ENCODE results near the gene ADPRM. TPM values are rescaled to one million over a fixed set of nuclear protein-coding genes. Genes with fewer than 3 reads are reported as not detected.

ADPRM gene
- total RNA-seq, 1 donor from 2014 or later: 9.2 TPM

DNA sequence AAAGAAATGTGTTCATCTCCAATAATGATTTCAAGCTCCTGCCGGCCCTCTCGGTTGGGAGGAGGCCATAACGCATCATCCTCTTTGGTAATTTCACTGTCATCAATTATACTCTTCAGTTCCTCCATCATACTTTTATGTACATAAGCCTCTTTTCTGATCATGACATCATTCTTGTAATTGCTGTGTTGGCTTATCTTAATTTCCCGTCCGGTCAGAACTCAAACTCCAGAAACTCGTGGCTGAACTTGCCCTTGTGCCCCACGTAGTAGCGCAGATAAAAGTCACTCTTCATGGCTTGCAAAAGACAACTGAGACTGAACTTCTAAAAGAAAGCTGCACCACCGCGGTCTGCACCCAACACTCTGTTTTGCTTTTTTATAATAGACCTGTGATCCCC lies 18.8 kb downstream of the ADPRM start:
- Mint-ChIP-seq H3K4me1 (ENCODE audit: low read depth) (peaks cover 9% of the 10 kb centered on the region), H3K27me3 (no peaks in the 10 kb centered on the region), H3K36me3 (ENCODE audit: insufficient read depth) (peaks cover 2% of the 10 kb centered on the region), H3K27ac (no peak overlapping the region), H3K9me3 (ENCODE audit: low read depth) (no peaks in the 10 kb centered on the region), H3K4me3 (ENCODE audit: low read depth) (no peak overlapping the region)
- no peak for TF ChIP-seq CTCF (IDR thresholded peaks at IDR 0.05; ENCODE audit: unreplicated experiment)
- DNase-seq (ENCODE audit: low spot score, unreplicated experiment): no peak

DNA sequence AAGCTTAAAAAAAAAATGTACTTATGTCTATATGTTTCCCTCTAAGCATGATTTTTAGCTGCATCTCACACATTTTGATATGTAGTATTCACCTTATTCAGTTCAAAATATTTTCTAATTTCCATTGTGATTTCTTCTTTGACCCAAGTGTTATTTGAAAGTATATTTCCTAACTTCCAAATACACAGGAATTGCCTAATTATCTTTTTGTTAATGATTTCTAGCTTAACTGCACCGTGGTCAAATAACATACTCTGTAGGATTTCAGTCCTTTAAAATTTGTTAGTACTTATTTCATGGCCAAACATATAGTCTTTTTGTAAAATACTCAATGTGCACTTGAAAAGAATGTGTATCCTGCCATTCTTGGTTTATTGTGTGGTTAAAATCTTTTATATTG lies 21.2 kb downstream of the ADPRM start:
- Mint-ChIP-seq H3K36me3 (ENCODE audit: insufficient read depth) (no peaks in the 10 kb centered on the region), H3K4me3 (ENCODE audit: low read depth) (no peak overlapping the region), H3K27ac (no peak overlapping the region), H3K27me3 (no peaks in the 10 kb centered on the region), H3K4me1 (ENCODE audit: low read depth) (peaks cover 9% of the 10 kb centered on the region), H3K9me3 (ENCODE audit: low read depth) (no peaks in the 10 kb centered on the region)
- no peak for DNase-seq (ENCODE audit: low spot score, unreplicated experiment)
- TF ChIP-seq CTCF (IDR thresholded peaks at IDR 0.05; ENCODE audit: unreplicated experiment): no peak

DNA sequence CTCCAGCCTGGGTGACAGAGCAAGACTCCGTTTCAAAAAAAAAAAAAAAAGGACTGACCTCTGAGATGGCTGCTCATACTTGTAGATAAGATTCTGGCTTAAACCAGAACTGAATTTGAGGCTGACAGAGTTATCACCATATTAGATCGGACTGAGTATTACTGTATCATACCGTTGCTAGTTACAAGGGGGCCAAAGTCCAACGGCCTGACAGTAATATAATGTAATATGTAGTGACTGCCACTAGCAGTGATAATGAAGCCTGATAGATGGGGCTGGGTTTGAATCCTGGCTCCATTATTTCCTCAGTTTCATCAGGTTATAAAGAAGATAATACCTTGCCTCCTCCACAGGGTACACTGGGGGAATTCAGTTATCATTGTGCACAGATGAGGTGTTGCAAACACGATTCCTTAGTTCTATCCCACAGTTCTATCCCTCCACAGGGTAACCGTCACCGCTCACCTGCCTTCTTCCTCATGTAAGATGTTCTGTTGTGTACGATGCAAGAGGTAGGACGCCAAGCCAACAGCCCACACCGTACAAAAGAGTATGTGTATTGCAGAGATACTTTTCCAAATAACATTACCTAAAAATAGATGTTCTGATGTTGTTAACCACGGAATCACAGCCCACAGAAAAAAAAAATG lies 27.3 kb downstream of the ADPRM start:
- no peak overlapping the region for H3K27ac Mint-ChIP-seq

GRCh38 chr17:10725262-10725661 lies 27.9 kb downstream of the ADPRM start:
- peaks cover 6% of the 10 kb centered on the region for H3K27me3 Mint-ChIP-seq
- no peak for TF ChIP-seq CTCF (IDR thresholded peaks at IDR 0.05; ENCODE audit: unreplicated experiment)
- no peaks in the 10 kb centered on the region for H3K9me3 Mint-ChIP-seq (ENCODE audit: low read depth)
- H3K36me3 Mint-ChIP-seq (ENCODE audit: insufficient read depth): no peaks in the 10 kb centered on the region
- peaks cover 11% of the 10 kb centered on the region for H3K4me1 Mint-ChIP-seq (ENCODE audit: low read depth)
- no peak for DNase-seq (ENCODE audit: low spot score, unreplicated experiment)
- no peak overlapping the region for H3K27ac Mint-ChIP-seq
- H3K4me3 Mint-ChIP-seq (ENCODE audit: low read depth): no peak overlapping the region

More for the DNA sequence above, 27.3 kb downstream of the ADPRM start:
- DNase-seq (ENCODE audit: low spot score, unreplicated experiment): no peak
- Mint-ChIP-seq H3K27me3 (peaks cover 2% of the 10 kb centered on the region), H3K9me3 (ENCODE audit: low read depth) (no peaks in the 10 kb centered on the region), H3K4me3 (ENCODE audit: low read depth) (no peak overlapping the region), H3K36me3 (ENCODE audit: insufficient read depth) (no peaks in the 10 kb centered on the region), H3K4me1 (ENCODE audit: low read depth) (peaks cover 7% of the 10 kb centered on the region)
- TF ChIP-seq CTCF (IDR thresholded peaks at IDR 0.05; ENCODE audit: unreplicated experiment): no peak

DNA sequence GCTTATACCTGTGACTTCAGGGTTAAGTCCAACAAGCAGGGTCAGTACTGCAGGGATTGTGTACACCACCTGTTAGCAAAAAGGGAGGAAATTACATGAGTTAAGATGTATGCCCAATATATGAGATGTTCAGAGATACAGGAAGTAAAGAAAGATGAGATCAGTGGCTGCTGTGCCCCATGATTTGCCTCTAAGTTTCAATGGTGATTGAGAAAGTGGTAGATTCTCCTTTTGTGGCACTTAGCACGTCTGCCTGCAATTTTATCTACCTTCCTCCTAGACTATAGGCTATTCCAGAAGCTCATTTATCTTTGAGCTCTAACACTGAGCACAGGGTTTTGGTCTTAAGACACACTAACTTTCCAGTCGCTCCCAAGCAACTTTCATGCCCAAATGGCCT lies 28.8 kb downstream of the ADPRM start:
- H3K27me3 Mint-ChIP-seq: peaks cover 14% of the 10 kb centered on the region
- no peaks in the 10 kb centered on the region for H3K9me3 Mint-ChIP-seq (ENCODE audit: low read depth)
- no peak for DNase-seq (ENCODE audit: low spot score, unreplicated experiment)
- no peaks in the 10 kb centered on the region for H3K36me3 Mint-ChIP-seq (ENCODE audit: insufficient read depth)
- H3K27ac Mint-ChIP-seq: no peak overlapping the region
- no peak for TF ChIP-seq CTCF (IDR thresholded peaks at IDR 0.05; ENCODE audit: unreplicated experiment)
- peaks cover 13% of the 10 kb centered on the region for H3K4me1 Mint-ChIP-seq (ENCODE audit: low read depth)
- no peak overlapping the region for H3K4me3 Mint-ChIP-seq (ENCODE audit: low read depth)

Measured in progenitor cell of endocrine pancreas (in vitro differentiated cells).